ENCODE data around the gene QRICH2. TPM values are rescaled to one million over a fixed set of nuclear protein-coding genes. Genes with fewer than 3 reads are reported as not detected.

Gene QRICH2
- total RNA-seq, 2 experiments from 2014 or later: 1.4 to 1.9 TPM

GRCh38 chr17:76345377-76345974 is 37.4 kb upstream of the QRICH2 start:
- CTCF ChIA-PET: interaction anchor here (0.6 to 1.0 kb wide), 2 partner anchors 13 to 560 kb away, joined by 3 to 5 read pairs; no protein-coding TSS in a partner anchor
- Mint-ChIP-seq H3K27ac (no peak overlapping the region), H3K36me3 (ENCODE audit: low read depth) (peaks cover 37% of the 10 kb centered on the region), H3K4me1 (no peaks in the 10 kb centered on the region), H3K27me3 (no peaks in the 10 kb centered on the region), H3K4me3 (no peak overlapping the region), H3K9me3 (no peaks in the 10 kb centered on the region)
- POLR2A ChIA-PET: interaction anchor here (1.6 kb wide), 1 partner anchor 8 kb away, joined by 5 read pairs; the partner anchor contains the start of gene PRPSAP1
- DNase-seq: no peak

- no peaks in the 10 kb centered on the region for H3K9me3 Mint-ChIP-seq
- no peak overlapping the region for H3K27ac Mint-ChIP-seq
- peaks cover 41% of the 10 kb centered on the region for H3K36me3 Mint-ChIP-seq (ENCODE audit: low read depth)
- DNase-seq: no peak
- H3K27me3 Mint-ChIP-seq: no peaks in the 10 kb centered on the region
- no peak overlapping the region for H3K4me3 Mint-ChIP-seq
- H3K4me1 Mint-ChIP-seq: no peaks in the 10 kb centered on the region
- CTCF ChIA-PET: no interaction called here
- POLR2A ChIA-PET: no interaction called here
Measured at GRCh38 chr17:76343106-76343505, 35.0 kb upstream of the QRICH2 start.

GRCh38 chr17:76341301-76341700 is 33.2 kb upstream of the QRICH2 start:
- CTCF ChIA-PET: interaction anchor here (1.2 kb wide), 1 partner anchor 56 kb away, joined by 4 read pairs; no protein-coding TSS in a partner anchor
- H3K9me3 Mint-ChIP-seq: no peaks in the 10 kb centered on the region
- H3K36me3 Mint-ChIP-seq (ENCODE audit: low read depth): peaks cover 32% of the 10 kb centered on the region

GRCh38 chr17:76337413-76337777 is 29.3 kb upstream of the QRICH2 start:
- peaks cover 5% of the 10 kb centered on the region for H3K4me1 Mint-ChIP-seq
- peaks cover 29% of the 10 kb centered on the region for H3K36me3 Mint-ChIP-seq (ENCODE audit: low read depth)
- no peak for DNase-seq
- no peaks in the 10 kb centered on the region for H3K9me3 Mint-ChIP-seq
- no peaks in the 10 kb centered on the region for H3K27me3 Mint-ChIP-seq
- CTCF ChIA-PET: interaction anchor here (0.6 to 2.3 kb wide), 5 partner anchors 17 to 61 kb away, joined by 3 to 14 read pairs (median 4); partner anchors contain the start of gene PRPSAP1
- no peak overlapping the region for H3K27ac Mint-ChIP-seq
- POLR2A ChIA-PET: interaction anchor here (1.1 kb wide), 1 partner anchor 22 kb away, joined by 3 read pairs; no protein-coding TSS in a partner anchor
- no peak overlapping the region for H3K4me3 Mint-ChIP-seq

More at GRCh38 chr17:76341301-76341700, 33.2 kb upstream of the QRICH2 start:
- Mint-ChIP-seq H3K4me3 (no peak overlapping the region), H3K27me3 (no peaks in the 10 kb centered on the region), H3K27ac (no peak overlapping the region), H3K4me1 (peaks cover 5% of the 10 kb centered on the region)
- no peak for DNase-seq
- POLR2A ChIA-PET: no interaction called here

GRCh38 chr17:76336756-76337412 is 28.8 kb upstream of the QRICH2 start:
- ChIA-PET CTCF (interaction anchor here (0.6 to 2.3 kb wide), 5 partner anchors 12 to 61 kb away, joined by 3 to 14 read pairs (median 4); partner anchors contain the start of gene PRPSAP1), POLR2A (interaction anchor here (1.1 kb wide), 1 partner anchor 21 kb away, joined by 3 read pairs; no protein-coding TSS in a partner anchor)
- peaks cover 5% of the 10 kb centered on the region for H3K4me1 Mint-ChIP-seq
- no peak for DNase-seq
- no peaks in the 10 kb centered on the region for H3K9me3 Mint-ChIP-seq
- H3K36me3 Mint-ChIP-seq (ENCODE audit: low read depth): peaks cover 27% of the 10 kb centered on the region
- H3K27me3 Mint-ChIP-seq: no peaks in the 10 kb centered on the region
- no peak overlapping the region for H3K27ac Mint-ChIP-seq
- no peak overlapping the region for H3K4me3 Mint-ChIP-seq

GRCh38 chr17:76335716-76336381 is 27.8 kb upstream of the QRICH2 start:
- no peak overlapping the region for H3K4me3 Mint-ChIP-seq
- POLR2A ChIA-PET: interaction anchor here (0.5 kb wide), 1 partner anchor 14 kb away, joined by 3 read pairs; no protein-coding TSS in a partner anchor

GRCh38 chr17:76333673-76334505 is 25.8 kb upstream of the QRICH2 start:
- Mint-ChIP-seq H3K36me3 (ENCODE audit: low read depth) (peaks cover 21% of the 10 kb centered on the region), H3K27ac (no peak overlapping the region), H3K4me3 (no peak overlapping the region), H3K27me3 (no peaks in the 10 kb centered on the region), H3K9me3 (no peaks in the 10 kb centered on the region), H3K4me1 (peaks cover 5% of the 10 kb centered on the region)
- ChIA-PET CTCF (interaction anchor here (2.3 kb wide), 1 partner anchor 35 kb away, joined by 7 read pairs; no protein-coding TSS in a partner anchor), POLR2A (interaction anchor here (1.0 kb wide), 1 partner anchor 20 kb away, joined by 3 read pairs; the partner anchor contains the start of gene PRPSAP1)
- no peak for DNase-seq

More at GRCh38 chr17:76335716-76336381, 27.8 kb upstream of the QRICH2 start:
- no peak for DNase-seq
- CTCF ChIA-PET: interaction anchor here (2.3 kb wide), 1 partner anchor 62 kb away, joined by 14 read pairs; no protein-coding TSS in a partner anchor
- Mint-ChIP-seq H3K27me3 (no peaks in the 10 kb centered on the region), H3K27ac (no peak overlapping the region), H3K4me1 (peaks cover 5% of the 10 kb centered on the region), H3K9me3 (no peaks in the 10 kb centered on the region), H3K36me3 (ENCODE audit: low read depth) (peaks cover 23% of the 10 kb centered on the region)

- CTCF ChIA-PET: interaction anchor here (0.9 to 1.4 kb wide), 2 partner anchors 54 to 67 kb away, joined by 3 to 6 read pairs; partner anchors contain the start of gene SPHK1
- no peak overlapping the region for H3K27ac Mint-ChIP-seq
- no peaks in the 10 kb centered on the region for H3K27me3 Mint-ChIP-seq
- H3K4me1 Mint-ChIP-seq: no peaks in the 10 kb centered on the region
- no peak for DNase-seq
- POLR2A ChIA-PET: no interaction called here
- no peaks in the 10 kb centered on the region for H3K9me3 Mint-ChIP-seq
- no peak overlapping the region for H3K4me3 Mint-ChIP-seq
- peaks cover 32% of the 10 kb centered on the region for H3K36me3 Mint-ChIP-seq (ENCODE audit: low read depth)
Measured at GRCh38 chr17:76331083-76331482, 23.0 kb upstream of the QRICH2 start.

- Mint-ChIP-seq H3K4me1 (no peaks in the 10 kb centered on the region), H3K36me3 (ENCODE audit: low read depth) (peaks cover 35% of the 10 kb centered on the region), H3K9me3 (no peaks in the 10 kb centered on the region), H3K4me3 (no peak overlapping the region), H3K27ac (no peak overlapping the region), H3K27me3 (no peaks in the 10 kb centered on the region)
- DNase-seq: no peak
- POLR2A ChIA-PET: no interaction called here
- CTCF ChIA-PET: interaction anchor here (1.2 kb wide), 1 partner anchor 68 kb away, joined by 4 read pairs; no protein-coding TSS in a partner anchor
Measured at GRCh38 chr17:76329664-76330063, 21.6 kb upstream of the QRICH2 start.

GRCh38 chr17:76327696-76328095 is 19.6 kb upstream of the QRICH2 start:
- no peak overlapping the region for H3K4me3 Mint-ChIP-seq
- POLR2A ChIA-PET: interaction anchor here (1.3 kb wide), 1 partner anchor 125 kb away, joined by 3 read pairs; the partner anchor contains the start of gene UBE2O
- no peaks in the 10 kb centered on the region for H3K9me3 Mint-ChIP-seq
- no peak for DNase-seq
- CTCF ChIA-PET: interaction anchor here (0.7 to 1.8 kb wide), 3 partner anchors 25 to 107 kb away, joined by 3 to 5 read pairs (median 3); no protein-coding TSS in a partner anchor
- H3K27me3 Mint-ChIP-seq: no peaks in the 10 kb centered on the region
- H3K4me1 Mint-ChIP-seq: no peaks in the 10 kb centered on the region
- peaks cover 34% of the 10 kb centered on the region for H3K36me3 Mint-ChIP-seq (ENCODE audit: low read depth)
- H3K27ac Mint-ChIP-seq: no peak overlapping the region

- Mint-ChIP-seq H3K9me3 (no peaks in the 10 kb centered on the region), H3K27me3 (no peaks in the 10 kb centered on the region), H3K36me3 (ENCODE audit: low read depth) (peaks cover 33% of the 10 kb centered on the region), H3K4me1 (no peaks in the 10 kb centered on the region), H3K27ac (no peak overlapping the region), H3K4me3 (no peak overlapping the region)
- DNase-seq: no peak
- POLR2A ChIA-PET: interaction anchor here (1.3 kb wide), 1 partner anchor 126 kb away, joined by 3 read pairs; the partner anchor contains the start of gene UBE2O
- CTCF ChIA-PET: interaction anchor here (1.3 to 1.8 kb wide), 2 partner anchors 26 to 72 kb away, joined by 5 read pairs; no protein-coding TSS in a partner anchor
Measured at GRCh38 chr17:76326306-76326705, 18.2 kb upstream of the QRICH2 start.

GRCh38 chr17:76318586-76318985 is 10.5 kb upstream of the QRICH2 start:
- Mint-ChIP-seq H3K27ac (no peak overlapping the region), H3K27me3 (no peaks in the 10 kb centered on the region), H3K36me3 (ENCODE audit: low read depth) (peaks cover 28% of the 10 kb centered on the region), H3K9me3 (no peaks in the 10 kb centered on the region), H3K4me3 (no peak overlapping the region), H3K4me1 (peaks cover 9% of the 10 kb centered on the region)
- ChIA-PET CTCF (interaction anchor here (0.6 kb wide), 1 partner anchor 226 kb away, joined by 4 read pairs; no protein-coding TSS in a partner anchor), POLR2A (no interaction called here)
- no peak for DNase-seq
